Activated CD4-positive, alpha-beta T cell treated with anti-CD3 and anti-CD28 coated beads for 1 hour (primary cell): ENCODE data around the gene PIEZO1.
A peak's percentile ranks its signal among the peaks of the same experiment; 100 is the strongest.

Experiments
- DNase-seq: peaks from one replicate; pipeline ENCODE4 v3.0.0-alpha.2; 2020

Gene PIEZO1

DNA sequence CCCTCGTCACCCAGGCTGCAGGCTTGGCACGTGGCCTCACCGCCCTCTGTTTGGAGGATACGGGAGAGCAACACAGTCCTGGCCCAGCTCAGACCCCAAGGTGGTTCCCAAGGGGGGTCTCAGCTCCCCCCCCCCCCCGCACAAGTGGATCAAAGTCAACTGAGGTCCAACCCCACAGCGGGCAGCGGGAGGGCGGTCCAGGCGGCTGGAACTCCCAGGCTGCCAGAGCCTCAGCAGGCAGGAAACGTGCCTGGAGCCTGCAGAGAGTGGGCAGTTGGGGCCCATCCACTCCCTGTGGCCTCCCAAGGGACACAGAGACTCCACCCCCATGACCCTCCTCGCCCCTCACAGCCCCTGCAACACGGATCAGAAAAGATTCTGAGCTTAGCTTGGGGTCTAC, 36.7 kb downstream of the PIEZO1 start:
- no peak for DNase-seq

DNA sequence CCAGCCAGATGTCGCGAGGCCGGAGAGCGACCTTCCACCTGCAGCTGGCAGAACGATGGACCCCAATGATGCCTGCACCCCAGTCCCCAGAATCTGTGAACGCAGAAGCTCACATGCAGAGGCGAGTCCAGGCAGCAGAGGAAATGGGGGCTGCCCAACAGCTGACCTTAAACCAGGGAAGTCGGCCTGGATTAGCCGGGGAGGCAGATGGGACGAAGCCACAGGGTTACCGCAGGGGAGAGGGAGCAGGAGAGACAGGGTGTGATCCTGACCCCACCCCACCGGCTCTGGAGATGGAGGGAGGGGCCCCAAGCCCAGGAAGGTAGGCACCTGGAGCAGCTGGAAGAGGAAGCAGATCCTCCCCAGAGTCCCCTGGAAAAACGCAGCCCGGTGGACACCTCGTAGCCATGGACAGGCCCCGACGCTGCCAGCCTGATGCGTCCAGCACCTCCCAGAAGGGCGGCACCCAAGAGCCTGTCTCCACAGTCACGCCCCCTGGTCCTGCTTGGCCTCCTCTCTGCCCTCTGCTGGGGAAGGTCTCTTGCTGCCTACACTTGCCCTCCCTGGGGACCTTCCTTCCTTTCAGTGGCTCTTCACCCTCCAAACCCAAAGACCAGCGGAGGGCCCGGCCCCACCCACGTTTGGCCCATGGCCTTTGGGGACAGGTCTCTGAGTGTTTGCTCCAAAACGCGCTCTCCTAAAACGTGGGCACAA, 37.3 kb downstream of the PIEZO1 start:
- no peak for DNase-seq

DNA sequence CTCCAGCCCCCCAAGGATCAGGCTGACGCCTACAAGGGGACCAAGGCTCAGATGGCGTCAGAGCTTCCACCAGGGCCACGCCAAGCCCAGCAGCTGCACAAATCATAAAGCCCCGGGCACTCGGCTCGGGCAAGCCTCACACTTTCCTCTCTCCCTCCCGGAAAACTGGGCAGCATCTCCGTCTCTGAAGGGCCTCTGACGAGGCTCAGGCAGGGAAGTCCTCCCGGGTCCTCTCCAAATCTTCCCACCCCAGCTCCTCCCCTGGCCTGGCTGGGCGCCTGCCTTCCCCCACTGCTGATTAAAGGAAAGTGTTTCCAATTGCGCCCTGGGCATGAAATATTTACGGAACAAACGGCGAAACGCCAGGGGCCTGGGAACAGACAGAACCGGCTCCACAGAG, 38.5 kb downstream of the PIEZO1 start:
- no peak for DNase-seq

DNA sequence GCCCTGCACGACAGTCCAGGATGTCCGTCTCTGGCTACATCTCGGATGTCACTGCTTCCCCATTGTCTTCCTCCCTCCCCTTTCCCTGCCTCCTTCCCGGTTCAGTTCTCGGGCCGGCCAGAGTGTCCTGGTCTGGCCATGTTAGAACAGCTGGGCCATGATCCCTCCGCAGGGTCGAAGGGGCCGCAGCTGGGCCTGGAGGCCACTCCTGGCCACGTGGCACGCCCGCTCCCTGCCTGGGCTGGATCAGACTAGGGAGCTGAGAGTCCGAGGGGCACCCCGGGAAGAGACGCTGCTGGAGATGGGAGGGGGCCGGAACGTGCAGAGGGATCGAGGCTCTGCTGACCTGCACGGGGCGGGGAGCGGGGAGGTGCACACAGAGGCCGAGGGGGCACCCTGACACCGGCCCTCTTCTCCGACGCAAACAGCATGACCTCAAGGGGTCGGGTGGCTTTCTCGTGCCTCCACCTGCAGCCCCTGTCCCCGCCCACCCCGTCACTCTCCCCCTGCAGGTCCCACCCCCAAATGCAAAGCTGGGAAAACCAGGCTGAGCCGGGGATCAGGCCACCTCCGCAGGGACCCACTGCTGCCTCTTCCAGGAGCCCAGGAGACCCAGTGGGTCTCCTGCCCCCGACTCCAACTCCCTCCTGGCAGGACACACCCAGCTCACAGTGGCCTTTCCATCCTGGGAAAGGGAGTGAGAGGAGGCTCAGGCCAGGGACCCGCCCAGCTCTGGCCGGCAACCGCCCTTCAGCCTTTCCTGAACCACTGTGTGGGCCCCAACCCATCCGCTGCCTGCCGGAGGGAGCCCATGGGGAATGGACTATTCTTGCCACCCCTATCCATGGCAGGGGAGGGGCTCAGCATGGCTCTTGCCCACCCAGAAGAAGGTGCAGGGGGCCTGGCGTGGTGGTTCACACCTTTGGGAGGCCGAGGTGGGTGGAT, 40.2 kb downstream of the PIEZO1 start:
- DNase-seq = no peak

DNA sequence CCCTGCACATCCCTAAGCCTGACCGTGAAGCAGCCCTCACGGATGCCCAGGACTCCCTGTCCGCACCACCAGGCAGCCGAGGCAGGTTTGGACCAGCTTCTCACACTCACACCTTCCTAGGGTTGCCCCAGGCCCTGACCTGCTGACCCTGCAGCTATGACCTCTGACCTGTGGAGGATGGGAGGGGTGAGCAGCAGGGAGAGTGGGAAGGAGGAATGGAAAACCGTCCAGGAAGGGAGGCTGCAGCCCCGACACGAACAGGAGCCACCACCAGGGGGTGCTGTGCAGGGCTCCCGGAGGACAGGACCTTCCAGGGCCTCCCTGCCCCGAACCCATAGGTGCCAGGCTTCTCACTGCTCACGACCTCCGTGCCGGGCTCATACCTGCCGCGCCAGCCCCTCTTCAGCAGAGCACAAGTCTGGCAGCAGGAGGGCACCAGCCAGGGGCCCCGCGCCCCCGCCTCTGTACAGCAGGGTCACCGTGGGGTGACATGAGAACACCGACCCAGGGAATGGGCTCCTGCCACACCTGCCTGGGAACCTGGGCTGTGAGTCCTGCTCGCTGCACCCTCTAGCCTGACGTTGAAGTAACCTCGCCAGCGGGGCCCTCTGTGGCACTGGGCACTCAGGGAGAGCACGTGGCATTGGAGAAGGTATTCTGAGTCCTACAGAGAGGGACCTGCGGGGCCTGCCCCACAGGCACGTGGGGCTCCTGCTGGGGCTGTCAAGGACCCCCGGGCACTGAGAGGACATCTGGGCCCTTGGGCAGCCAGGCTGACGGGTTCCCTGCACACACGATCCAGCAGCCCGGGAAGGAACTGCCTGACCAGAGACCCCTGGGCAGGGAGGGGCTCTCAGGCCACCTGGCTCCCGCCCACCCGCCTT, 41.1 kb downstream of the PIEZO1 start:
- DNase-seq = peak; percentile 67

DNA sequence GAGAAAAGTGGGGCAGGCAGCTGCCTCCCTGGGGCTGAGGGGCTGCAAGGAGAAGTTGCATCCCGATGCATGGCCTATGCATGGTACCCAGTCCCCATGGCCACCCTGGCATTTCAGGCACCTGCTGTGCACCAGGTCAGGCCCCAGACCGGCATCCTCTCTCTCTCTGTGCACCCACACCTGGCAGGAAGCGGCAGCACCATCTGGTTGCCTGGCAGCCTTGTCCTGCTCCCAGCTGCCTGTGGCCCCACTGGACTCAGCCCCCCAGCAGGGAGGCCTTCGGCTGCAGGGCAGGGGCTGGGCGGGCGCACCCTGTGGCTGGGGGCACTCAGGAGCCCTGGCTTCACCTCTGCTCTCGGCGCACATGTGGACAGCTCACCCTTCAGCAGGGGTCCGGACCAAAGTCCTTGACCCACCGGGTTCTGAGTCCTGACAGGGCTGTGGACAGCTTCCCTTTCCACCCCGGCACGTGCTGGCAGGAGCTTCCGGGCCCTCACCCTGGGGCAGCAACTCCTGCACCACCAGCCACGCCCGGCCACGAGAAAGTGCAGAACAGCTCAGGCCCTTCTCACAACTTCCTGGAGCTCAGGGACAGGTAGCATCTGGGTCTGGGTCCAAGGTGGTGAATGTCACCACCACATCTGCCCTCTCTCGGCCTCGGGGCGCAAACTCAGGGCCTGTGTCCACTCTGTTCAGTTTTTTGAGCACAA, 42.0 kb downstream of the PIEZO1 start:
- DNase-seq = no peak

DNA sequence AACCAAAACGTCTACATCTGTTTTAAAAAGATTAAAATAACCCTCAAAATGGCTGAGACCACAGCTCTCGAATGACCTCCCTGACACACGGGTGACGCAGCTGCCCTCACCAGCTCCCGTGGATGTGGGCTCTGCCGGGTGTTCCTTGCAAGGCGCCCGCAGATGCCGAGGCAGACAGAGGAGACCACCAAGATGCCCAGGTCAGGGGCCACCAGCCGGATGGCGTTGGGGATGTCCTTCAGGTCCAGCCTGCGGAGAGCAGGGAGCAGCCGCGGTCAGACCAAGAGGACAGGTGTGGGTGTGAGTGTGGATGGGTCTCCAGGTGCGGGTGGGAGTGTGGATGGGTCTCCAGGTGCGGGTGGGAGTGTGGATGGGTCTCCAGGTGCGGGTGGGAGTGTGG, 43.7 kb downstream of the PIEZO1 start:
- no peak for DNase-seq

DNA sequence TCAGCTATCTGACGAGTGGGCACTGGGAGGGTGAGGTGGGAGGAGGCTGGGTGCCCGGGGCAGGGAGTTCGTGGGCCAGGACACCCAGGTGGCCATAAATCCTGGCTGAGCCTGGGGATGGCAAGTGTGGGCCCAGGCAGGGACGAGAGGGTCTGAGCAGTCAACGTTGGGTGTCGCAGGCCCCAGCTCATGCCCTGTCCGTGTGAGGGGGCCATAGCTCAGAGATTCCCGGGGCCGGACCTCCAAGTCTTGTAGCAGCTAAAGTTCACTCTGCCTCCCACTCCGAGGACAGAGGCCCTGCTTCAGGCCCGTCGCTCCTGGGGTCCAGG, 44.3 kb downstream of the PIEZO1 start:
- no peak for DNase-seq

DNA sequence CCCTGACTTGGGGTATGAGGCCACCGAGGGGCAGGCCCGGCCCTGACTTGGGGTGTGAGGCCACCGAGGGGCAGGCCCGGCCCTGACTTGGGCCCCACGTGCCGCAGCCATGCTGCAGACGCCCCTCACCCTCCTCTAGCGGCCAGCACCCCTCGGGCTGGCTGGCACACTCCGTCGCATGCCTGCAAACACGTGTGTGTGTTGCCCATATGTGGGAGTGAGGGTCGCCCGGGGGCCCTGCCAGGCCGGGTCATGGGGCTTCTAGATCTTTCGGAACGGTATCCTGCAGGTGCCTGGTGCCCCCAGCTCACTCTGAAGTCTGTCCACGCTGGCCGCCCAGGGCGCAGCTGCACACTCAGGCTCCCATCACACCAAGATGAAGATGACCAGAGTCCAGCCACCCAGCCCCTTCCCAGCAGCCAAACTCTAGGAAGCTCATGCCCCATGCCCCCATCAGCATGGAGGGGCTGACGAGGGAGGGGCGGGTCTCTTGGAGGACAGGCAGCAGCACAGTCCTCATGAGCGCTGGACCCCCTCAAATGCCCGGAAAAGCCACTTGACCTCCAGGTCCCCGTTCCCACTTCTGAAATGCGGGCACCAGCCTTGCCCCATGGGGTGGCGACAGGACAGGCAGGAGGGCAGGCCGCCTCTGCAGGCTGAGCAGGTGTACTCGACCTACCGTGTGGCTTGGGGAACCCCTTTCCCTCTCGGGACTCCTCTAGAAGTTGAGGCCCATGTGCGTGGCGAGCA, 44.9 kb downstream of the PIEZO1 start:
- no peak for DNase-seq

DNA sequence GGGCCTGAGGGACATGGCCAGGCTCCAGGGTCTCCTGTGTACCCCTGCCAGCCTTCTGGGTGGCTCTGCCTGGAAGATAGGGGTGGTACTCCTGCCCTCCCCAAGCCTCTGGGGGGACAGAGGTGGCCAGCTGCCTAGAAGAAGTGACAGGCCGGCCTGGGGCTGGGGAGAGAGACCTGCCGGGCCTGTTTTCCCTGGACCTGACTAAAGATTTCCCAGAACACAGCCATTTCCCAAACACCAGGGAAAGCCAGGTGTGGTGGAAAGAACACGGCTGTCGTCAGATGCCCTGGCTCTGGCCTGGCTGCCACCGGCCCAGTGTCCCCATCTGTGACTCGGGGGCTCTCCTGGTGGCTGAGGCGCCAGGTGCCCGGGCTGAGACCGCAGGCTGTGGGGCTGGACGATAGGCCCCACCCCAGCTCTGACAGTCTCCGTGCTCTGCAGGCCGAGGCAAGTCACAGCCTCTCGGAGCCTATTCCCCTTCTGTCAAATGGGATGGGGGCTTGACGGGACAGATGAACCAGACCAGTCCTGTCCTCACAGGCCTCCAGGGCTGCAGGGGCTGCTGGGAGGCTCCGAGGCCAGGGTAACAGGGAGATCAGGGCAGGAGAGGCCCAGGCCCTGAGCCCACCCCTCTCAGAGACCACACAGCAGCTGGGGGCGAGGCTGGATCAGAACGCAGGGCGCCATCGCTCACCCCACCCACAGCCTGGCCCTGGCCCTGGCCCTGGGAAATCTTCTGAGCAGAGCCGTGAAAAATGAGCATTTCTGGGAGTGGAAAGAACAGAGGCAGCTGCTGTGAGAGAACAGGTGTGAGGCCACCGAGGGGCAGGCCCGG, 45.7 kb downstream of the PIEZO1 start:
- DNase-seq = no peak

DNA sequence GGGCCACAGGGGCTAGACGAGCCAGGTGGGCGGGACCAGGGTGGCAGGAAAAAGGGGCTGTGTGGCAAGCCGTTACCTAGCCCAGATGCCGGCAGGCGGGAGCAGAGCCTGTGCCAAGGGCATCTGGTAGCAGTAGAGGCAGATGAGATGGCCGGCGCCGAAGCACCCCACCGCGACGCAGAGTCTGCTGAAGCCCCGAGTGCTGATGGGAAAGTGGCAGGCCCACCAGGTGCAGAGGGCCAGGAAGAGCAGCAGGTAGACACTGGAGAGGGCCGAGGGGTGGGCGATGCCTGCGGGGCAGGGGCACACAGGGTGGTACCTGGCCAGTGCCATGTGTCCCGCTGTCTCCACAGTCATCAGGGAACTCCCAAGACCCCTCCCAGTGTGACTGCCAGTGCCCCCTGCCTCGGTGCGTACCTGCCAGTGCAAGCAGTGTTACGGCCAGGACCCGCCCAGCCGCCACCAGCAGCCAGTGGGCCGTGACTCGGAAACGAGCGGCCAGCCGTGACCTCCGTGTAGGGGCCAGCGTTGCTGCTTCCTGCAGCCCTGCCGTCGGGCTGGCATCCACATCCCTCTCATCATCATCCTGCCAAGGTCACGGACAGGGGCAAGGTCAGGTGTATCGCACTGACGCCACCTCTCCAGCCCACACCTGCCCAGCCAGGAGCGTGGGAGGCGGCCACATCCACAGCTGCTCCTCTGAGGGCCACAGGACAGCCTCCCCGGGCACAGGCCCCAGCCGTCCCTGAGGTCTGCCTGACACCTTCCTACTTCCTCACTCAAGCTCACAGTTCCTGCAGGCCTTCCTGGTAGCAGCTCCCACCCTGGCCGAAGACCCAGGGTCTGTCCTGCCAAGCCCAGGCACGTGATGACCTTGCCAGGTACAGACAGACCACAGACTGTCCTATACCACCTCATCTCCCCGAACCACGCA, 46.6 kb downstream of the PIEZO1 start:
- no peak for DNase-seq

DNA sequence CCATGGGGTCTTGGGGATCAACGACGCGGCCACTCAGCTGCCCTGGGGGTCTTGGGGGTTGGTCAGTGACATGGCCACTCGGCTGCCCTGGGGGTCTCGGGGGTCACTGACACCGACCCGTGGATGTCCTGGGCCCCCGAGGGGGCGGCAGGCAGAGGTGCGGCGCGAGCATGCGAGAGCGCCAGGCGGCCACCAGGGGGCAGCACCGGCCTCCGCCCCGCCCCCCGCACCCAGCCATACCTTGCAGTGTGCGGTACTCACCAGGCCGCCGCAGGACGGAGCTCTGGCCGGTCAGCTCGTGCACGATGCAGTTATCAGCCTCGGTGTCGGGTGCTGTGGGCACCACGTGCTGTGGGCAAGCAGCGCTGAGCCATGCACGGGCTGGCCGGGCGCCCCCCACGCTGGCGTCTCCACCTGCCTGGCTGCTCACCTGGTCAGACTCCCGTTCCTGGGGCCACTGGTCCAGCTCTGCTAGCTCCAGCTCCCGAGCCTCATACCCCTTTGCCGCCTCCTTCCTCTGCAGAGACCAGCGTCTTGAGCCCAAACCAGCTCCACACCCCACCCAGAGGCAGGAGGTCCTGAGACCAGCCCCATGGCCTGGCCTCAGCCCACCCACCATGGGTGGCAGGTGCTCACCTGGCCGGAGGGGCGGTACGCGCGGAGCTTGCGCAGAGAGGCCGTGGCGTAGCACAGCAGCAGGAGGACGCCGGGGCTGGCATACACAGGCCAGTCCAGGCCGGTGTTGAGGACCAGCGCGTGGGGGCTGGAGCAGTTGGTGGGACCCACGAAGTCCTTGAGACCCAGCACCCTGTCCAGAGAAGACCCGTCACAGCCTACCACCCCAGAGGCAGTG, 47.5 kb downstream of the PIEZO1 start:
- peak; percentile 48 for DNase-seq

DNA sequence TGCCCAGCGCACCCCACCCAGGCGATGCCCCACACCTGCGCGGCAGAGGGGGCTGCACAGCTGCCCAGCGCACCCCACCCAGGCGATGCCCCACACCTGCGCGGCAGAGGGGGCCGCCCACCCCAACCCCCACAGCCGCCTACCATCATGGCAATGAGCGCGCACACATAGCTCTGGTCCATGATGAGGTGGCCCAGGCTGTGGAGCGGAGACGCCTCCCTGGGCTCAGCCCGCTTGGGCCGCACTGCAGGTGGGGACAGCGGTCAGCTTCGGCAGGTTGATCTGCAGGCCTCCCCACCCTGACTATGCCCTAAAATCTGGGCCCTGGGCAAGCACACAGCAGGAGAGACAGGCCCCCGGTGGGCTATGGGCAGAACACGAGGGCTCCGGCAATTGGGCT, 48.5 kb downstream of the PIEZO1 start:
- DNase-seq = no peak

DNA sequence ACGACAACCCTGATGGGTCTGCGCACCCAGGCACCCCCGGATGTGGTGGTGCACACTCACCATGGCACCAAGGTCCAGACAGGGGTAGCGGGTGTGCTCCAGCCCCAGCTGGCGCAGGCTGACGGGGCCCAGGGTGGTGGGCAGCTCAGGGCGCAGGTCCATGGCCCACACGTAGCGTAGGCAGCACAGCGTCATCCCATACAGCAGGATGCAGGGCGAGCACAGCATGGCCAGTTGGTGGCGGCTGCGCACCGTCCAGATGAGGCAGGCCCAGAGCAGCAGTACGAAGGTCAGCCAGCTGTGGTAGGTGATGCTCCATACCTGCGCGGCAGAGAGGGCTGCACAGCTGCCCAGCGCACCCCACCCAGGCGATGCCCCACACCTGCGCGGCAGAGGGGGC, 48.9 kb downstream of the PIEZO1 start:
- DNase-seq = no peak

DNA sequence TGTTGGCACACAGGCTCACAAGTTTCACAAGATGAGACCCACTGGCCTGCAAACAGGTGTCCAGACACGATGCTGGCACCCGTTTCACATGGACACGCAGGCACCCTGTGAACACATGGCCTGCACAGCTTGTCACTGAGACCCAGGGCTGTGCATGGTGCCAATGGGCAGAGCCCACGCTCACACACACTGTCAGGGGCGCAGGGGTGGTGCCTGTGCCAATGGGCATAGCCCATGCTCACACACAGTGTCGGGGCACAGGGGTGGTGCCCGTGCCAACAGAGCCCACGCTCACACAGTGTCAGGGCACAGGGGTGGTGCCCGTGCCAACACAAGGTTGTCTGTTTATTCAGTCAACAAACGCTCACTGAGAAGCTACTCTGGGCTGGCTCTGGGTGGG, 49.4 kb downstream of the PIEZO1 start:
- no peak for DNase-seq

DNA sequence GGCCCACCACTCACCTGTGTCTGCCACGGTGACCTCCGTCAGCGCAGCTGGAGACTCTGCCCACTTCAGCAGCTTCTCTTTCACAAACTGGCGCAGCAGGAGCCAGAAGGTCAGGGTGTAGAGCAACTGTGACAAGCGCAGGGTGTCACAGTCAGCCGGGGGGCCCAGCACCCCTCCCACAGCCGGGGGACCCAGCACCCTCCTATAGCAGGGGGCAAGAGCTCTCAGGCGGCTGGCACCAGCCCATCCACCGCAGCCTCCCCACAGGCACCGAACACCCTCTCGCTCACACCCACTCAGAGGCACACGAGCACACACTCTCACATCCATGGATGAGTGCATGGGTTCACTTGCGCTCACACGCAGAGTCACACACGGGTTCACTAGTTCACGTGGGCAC, 49.9 kb downstream of the PIEZO1 start:
- no peak for DNase-seq

DNA sequence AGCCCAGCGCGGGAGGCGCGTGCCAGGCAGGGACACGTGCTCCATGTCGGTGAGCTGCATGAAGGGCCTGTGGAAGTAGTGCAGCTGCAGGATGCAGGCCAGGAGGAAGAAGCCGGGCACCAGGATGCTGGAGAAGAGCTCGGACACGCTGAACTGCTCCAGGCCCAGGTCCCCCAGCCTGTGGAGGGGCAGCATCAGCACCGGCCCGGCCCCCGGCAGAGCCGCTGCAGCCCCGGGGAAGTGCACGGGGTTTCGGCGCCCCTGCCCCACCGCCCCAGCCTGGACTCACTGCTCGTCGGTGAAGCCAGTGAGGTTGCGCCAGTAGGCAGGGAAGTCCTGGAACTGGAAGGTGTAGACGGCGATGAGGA, 50.7 kb downstream of the PIEZO1 start:
- no peak for DNase-seq

DNA sequence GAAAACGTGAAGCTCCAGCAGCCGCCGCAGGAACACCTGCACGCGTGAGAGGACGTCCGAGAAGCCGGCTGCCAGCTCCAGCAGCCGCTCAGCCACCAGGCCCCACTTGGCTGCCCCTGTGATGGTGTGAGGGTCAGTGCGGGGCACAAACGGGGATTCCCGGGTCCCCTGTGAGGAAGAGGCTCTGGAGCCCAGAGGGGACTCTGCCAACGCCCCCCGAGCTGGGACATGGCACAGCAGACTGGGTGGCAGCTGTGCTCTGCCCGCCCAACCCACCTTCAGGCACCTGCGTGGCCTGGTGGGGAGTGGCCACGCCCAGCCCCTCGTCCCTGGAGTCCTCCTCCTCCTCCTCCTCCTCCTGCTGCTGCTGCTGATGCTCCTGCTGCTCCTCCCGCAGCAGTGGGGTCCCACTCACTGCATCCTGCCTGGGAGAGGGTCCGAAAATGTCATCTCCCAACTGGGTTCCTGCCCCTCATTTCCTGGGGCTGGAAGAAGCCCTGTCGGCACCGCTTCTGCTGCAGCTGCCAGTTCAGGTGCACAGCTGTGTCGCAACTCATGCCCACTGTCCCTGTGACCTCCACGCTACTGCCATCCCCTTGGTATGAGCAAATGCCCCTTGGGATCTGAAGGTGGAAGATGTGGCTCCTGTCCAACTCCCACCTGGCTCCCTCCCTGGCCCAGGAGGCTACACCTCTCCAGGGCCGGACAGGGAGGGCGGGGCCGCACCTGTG, 51.2 kb downstream of the PIEZO1 start:
- DNase-seq = no peak
